PFSK-1 (cell line): ENCODE measurements around the gene ZFAND3.

ENCODE experiments used
- POLR2AphosphoS5 ChIP-seq: IDR thresholded peaks from 2 replicates; pipeline ENCODE4 v1.6.1; 2012; ENCODE audit warnings: low read depth, mild to moderate bottlenecking, control low read depth, low read length, moderate library complexity
- SIN3A ChIP-seq: IDR thresholded peaks from 2 replicates; pipeline ENCODE4 v1.6.1; 2012; ENCODE audit warnings: mild to moderate bottlenecking, low read length, moderate library complexity, borderline replicate concordance; ENCODE audit not compliant: insufficient read depth
- TAF1 ChIP-seq: IDR thresholded peaks from 2 replicates; pipeline ENCODE4 v1.6.1; 2012; ENCODE audit warnings: low read length, control low read depth, borderline replicate concordance; ENCODE audit not compliant: insufficient read depth
- TF ChIP-seq, protein P1 (sequence below), 2 experiments: IDR thresholded peaks; 2 replicates each; pipeline versions ENCODE4 v1.6.1 to v1.8.0; 2011 to 2012; ENCODE audit warnings: low read depth in 2 of 2, low read length in 2 of 2, control low read depth in 1 of 2, inconsistent platforms in 1 of 2, mild to moderate bottlenecking in 1 of 2, moderate library complexity in 1 of 2; ENCODE audit not compliant: insufficient read depth in 1 of 2

DNA sequence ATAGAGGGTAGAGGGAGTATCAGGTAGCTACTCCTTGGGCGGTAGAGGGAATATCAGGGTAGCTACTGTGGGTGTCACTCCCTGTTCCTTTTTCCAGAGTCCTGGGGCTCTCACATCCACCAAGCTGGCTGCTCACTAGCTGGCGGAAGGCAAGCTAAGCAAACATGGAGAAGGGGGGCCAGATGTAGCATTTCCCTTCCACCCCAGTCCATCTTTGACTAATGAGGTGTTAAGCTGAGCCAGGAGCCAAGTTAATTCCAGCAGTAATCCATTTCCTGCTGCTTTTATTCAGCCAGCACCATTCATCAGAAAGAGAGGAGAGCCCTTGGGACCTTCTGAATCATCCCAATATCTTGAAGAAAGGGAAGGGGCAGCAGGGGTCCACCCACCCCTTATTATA, 330.0 kb downstream of the ZFAND3 start:
- TF ChIP-seq SIN3A (no peak), POLR2AphosphoS5 (no peak), TAF1 (no peak)
- TF ChIP-seq, protein P1, sequence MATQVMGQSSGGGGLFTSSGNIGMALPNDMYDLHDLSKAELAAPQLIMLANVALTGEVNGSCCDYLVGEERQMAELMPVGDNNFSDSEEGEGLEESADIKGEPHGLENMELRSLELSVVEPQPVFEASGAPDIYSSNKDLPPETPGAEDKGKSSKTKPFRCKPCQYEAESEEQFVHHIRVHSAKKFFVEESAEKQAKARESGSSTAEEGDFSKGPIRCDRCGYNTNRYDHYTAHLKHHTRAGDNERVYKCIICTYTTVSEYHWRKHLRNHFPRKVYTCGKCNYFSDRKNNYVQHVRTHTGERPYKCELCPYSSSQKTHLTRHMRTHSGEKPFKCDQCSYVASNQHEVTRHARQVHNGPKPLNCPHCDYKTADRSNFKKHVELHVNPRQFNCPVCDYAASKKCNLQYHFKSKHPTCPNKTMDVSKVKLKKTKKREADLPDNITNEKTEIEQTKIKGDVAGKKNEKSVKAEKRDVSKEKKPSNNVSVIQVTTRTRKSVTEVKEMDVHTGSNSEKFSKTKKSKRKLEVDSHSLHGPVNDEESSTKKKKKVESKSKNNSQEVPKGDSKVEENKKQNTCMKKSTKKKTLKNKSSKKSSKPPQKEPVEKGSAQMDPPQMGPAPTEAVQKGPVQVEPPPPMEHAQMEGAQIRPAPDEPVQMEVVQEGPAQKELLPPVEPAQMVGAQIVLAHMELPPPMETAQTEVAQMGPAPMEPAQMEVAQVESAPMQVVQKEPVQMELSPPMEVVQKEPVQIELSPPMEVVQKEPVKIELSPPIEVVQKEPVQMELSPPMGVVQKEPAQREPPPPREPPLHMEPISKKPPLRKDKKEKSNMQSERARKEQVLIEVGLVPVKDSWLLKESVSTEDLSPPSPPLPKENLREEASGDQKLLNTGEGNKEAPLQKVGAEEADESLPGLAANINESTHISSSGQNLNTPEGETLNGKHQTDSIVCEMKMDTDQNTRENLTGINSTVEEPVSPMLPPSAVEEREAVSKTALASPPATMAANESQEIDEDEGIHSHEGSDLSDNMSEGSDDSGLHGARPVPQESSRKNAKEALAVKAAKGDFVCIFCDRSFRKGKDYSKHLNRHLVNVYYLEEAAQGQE (IDR thresholded peaks at IDR 0.05; ENCODE audit: insufficient read depth in 1 of 2, low read depth in 2 of 2, low read length in 2 of 2), result no peak
